Measurements from ENCODE around the gene OR10P1. TPM values are rescaled to one million over a fixed set of nuclear protein-coding genes. Genes with fewer than 3 reads are reported as not detected.

Gene OR10P1
- total RNA-seq, 3 donors from 2014 or later (not counting 1 experiment from before 2014, with no cell fraction given) = not detected

GRCh38 chr12:55658212-55658611 lies 21.5 kb downstream of the OR10P1 start:
- Histone ChIP-seq H3K4me1 (ENCODE audit: control insufficient read depth, insufficient read depth, low read length) (no peaks in the 10 kb centered on the region), H3K9me3 (ENCODE audit: control insufficient read depth, insufficient read depth, low read length) (no peaks in the 10 kb centered on the region), H3K4me3 (ENCODE audit: low read length) (no peak overlapping the region), H3K27me3 (ENCODE audit: control insufficient read depth, insufficient read depth, low read length) (no peaks in the 10 kb centered on the region), H3K36me3 (ENCODE audit: control insufficient read depth, insufficient read depth, low read length) (no peaks in the 10 kb centered on the region), H3K27ac (ENCODE audit: low read length) (no peak overlapping the region)
- ATAC-seq = no peak
- Mint-ChIP-seq H3K4me1 (peaks cover 4 to 5% of the 10 kb centered on the region in 2 donors), H3K4me3 (no peak overlapping the region), H3K27me3 (ENCODE audit: low read depth in 2 of 2) (peaks cover 3 to 17% of the 10 kb centered on the region in 2 donors), H3K9me3 (no peaks in the 10 kb centered on the region), H3K36me3 (no peaks in the 10 kb centered on the region), H3K27ac (no peak overlapping the region)
- 91% methylated on average over 6 of the region's 6 CpGs for WGBS (ENCODE audit: insufficient coverage)
- intact Hi-C loops (cut with micrococcal nuclease) = no loop called here
- no peak for DNase-seq
- TF ChIP-seq, protein P1, sequence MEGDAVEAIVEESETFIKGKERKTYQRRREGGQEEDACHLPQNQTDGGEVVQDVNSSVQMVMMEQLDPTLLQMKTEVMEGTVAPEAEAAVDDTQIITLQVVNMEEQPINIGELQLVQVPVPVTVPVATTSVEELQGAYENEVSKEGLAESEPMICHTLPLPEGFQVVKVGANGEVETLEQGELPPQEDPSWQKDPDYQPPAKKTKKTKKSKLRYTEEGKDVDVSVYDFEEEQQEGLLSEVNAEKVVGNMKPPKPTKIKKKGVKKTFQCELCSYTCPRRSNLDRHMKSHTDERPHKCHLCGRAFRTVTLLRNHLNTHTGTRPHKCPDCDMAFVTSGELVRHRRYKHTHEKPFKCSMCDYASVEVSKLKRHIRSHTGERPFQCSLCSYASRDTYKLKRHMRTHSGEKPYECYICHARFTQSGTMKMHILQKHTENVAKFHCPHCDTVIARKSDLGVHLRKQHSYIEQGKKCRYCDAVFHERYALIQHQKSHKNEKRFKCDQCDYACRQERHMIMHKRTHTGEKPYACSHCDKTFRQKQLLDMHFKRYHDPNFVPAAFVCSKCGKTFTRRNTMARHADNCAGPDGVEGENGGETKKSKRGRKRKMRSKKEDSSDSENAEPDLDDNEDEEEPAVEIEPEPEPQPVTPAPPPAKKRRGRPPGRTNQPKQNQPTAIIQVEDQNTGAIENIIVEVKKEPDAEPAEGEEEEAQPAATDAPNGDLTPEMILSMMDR (IDR thresholded peaks at IDR 0.05) = no peak

DNA sequence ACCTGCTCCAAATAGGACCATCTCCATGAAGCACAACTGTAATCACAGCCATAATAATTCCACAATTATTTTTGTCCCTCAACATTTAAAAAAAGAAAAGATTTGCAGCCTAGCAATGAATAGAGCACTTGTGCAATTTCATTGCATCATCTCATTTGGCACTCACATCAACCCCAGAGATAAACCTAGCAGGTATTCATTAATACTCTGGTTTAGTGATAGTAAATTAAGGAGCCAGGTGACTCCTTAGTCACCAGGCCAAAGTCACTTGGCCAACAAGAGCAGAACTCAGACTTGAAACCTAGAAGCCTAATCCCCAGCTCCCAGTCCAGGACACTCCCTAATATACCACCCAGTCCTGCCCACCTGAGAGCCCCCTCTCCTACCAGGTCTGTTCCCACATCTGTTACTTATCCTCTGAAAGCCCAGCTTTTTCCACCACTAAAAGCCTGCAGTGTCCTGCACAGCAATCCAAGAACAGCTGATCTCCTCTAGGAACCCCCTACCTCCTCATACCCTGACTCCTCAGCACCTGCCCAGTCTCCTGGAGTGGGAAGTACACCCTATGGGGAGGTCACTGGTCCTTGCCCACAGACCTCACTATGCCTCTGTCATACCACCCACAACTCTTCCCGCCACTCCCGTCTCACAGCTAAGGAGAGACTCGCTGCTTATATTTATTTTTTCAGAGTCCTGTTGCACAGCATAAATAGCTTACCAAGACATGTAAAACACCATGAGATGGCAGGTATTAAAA lies 22.1 kb downstream of the OR10P1 start:
- H3K27me3 ChIP-seq (ENCODE audit: control insufficient read depth, insufficient read depth, low read length) = no peaks in the 10 kb centered on the region
- ATAC-seq = no peak
- Mint-ChIP-seq H3K4me3 (no peak overlapping the region), H3K36me3 (no peaks in the 10 kb centered on the region), H3K4me1 (peaks cover 4 to 5% of the 10 kb centered on the region in 2 donors), H3K27me3 (ENCODE audit: low read depth in 2 of 2) (peaks cover 3 to 17% of the 10 kb centered on the region in 2 donors), H3K27ac (no peak overlapping the region), H3K9me3 (no peaks in the 10 kb centered on the region)
- intact Hi-C loops (cut with micrococcal nuclease) = no loop called here
- TF ChIP-seq, protein P1 (IDR thresholded peaks at IDR 0.05) = no peak
- no peak for DNase-seq
- H3K4me3 ChIP-seq (ENCODE audit: low read length) = no peak overlapping the region
- H3K27ac ChIP-seq (ENCODE audit: low read length) = no peak overlapping the region
- no peaks in the 10 kb centered on the region for H3K36me3 ChIP-seq (ENCODE audit: control insufficient read depth, insufficient read depth, low read length)
- WGBS (ENCODE audit: insufficient coverage) = 93% methylated on average over 3 of the region's 3 CpGs
- no peaks in the 10 kb centered on the region for H3K9me3 ChIP-seq (ENCODE audit: control insufficient read depth, insufficient read depth, low read length)
- H3K4me1 ChIP-seq (ENCODE audit: control insufficient read depth, insufficient read depth, low read length) = no peaks in the 10 kb centered on the region

DNA sequence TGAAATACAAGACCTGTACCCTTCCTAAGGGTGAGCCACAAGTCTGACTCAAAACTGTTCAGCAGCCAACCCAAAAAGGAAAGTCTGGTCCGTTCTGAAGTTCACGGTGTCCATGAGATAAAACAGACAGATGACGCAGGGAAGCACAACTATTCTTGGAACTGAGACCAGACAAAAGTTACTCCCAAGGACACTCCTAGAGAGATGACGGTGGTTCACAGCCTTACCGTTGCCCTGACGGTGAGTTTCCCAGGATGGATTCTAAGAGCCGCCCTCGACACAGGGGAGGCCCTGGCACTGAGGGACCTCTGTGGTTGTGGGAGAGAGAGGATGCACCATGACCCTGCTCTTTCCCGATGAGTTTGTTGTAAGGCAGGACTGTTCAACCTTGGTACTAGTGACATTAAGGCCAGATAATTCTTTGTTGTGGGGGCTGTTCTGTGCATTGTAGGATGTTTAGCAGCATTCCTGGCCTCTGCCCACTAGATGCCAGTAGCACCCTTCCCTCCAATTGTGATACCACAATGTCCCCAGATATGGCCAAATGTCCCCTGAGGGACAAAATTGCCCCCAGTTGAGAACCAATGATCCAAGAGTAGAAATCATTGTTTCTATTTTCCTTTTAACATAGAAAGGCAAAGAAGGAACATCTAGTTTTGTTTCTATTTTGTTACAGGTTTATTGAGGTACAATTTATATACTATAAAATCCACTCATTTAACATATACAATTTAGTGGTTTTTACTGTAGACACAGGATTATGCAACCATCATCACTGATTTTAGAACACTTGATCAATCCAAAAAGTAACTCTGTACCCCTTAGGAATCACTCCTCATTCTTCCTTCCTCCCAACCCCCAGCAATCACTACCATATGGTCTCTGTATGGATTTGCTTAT lies 23.0 kb downstream of the OR10P1 start:
- Histone ChIP-seq H3K36me3 (ENCODE audit: control insufficient read depth, insufficient read depth, low read length) (no peaks in the 10 kb centered on the region), H3K9me3 (ENCODE audit: control insufficient read depth, insufficient read depth, low read length) (no peaks in the 10 kb centered on the region), H3K4me3 (ENCODE audit: low read length) (no peak overlapping the region), H3K27me3 (ENCODE audit: control insufficient read depth, insufficient read depth, low read length) (no peaks in the 10 kb centered on the region), H3K4me1 (ENCODE audit: control insufficient read depth, insufficient read depth, low read length) (no peaks in the 10 kb centered on the region), H3K27ac (ENCODE audit: low read length) (no peak overlapping the region)
- H3K27ac Mint-ChIP-seq = no peak overlapping the region
- H3K4me3 Mint-ChIP-seq = no peak overlapping the region
- TF ChIP-seq, protein P1 (IDR thresholded peaks at IDR 0.05) = no peak
- no peaks in the 10 kb centered on the region for H3K9me3 Mint-ChIP-seq
- intact Hi-C loops (cut with micrococcal nuclease) = no loop called here
- H3K4me1 Mint-ChIP-seq = peaks cover 4 to 5% of the 10 kb centered on the region in 2 donors
- peaks cover 3 to 17% of the 10 kb centered on the region in 2 donors for H3K27me3 Mint-ChIP-seq (ENCODE audit: low read depth in 2 of 2)
- 86% methylated on average over 9 of the region's 9 CpGs for WGBS (ENCODE audit: insufficient coverage)
- ATAC-seq = peak in 1 of 3 donors; percentile 37
- peak in 1 of 2 donors; percentile 32 for DNase-seq
- no peaks in the 10 kb centered on the region for H3K36me3 Mint-ChIP-seq

Data from natural killer cell (primary cell).